ENCODE data around the gene HGS.

The HGS gene

DNA sequence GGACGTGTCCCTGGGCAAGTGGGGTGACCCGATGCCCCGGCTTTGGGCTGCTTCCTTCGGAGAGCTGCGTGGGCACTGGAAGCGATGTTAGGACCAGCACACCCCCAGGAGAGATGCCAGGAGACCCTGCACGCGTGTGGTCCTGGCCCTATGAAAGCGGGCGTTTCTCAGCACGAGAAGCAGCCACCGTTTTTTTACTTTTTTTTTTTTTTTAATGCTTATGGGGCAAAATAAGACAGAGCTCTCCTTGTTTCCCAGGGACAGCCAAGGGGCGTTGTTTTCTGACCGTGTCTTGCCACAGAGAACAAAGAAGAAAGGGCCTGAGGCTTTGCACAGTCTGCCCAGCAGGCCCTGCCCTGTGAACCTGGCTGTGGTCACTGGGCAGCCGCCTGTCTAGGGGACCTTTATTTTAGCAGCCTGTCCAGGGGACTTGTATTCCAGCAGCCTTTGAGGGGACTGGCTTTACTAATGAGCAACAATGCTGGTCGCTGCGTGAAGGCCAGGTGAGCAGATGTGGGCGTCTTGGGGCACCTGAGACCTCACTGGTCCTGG, 29.3 kb downstream of the HGS start:
- POLR2A ChIA-PET: interaction anchor here (0.5 to 7.5 kb wide), 7 partner anchors 8 to 322 kb away, joined by 3 to 76 read pairs (median 6); partner anchors contain the start of genes ARL16, HGS and MRPL12
- no peak for DNase-seq (ENCODE audit: extremely low spot score)
- CTCF ChIA-PET: interaction anchor here (0.9 to 1.6 kb wide), 3 partner anchors 11 to 38 kb away, joined by 3 to 4 read pairs (median 3); no protein-coding TSS in a partner anchor
- no peak; the same call in 1 of the 2 replicates for TF ChIP-seq ZNF384 (IDR thresholded peaks at IDR 0.05)
- no peak for TF ChIP-seq NFRKB (IDR thresholded peaks at IDR 0.05)
- TF ChIP-seq FOXK2 (IDR thresholded peaks at IDR 0.05): no peak
- TF ChIP-seq L3MBTL2 (conservative IDR thresholded peaks at IDR 0.05): no peak
- TF ChIP-seq FOXM1 (IDR thresholded peaks at IDR 0.05; ENCODE audit: borderline replicate concordance): no peak
- TF ChIP-seq FOXA1 (IDR thresholded peaks at IDR 0.05): no peak
- TF ChIP-seq ARNT (IDR thresholded peaks at IDR 0.05): no peak
- TF ChIP-seq LEF1 (IDR thresholded peaks at IDR 0.05; ENCODE audit: borderline replicate concordance): no peak
- no peak for TF ChIP-seq ELF4 (IDR thresholded peaks at IDR 0.05)
- TF ChIP-seq SP1 (IDR thresholded peaks at IDR 0.05): no peak
- TF ChIP-seq SUZ12 (IDR thresholded peaks at IDR 0.05): no peak
- no peak for TF ChIP-seq TARDBP (IDR thresholded peaks at IDR 0.05)
- TF ChIP-seq, protein P1, sequence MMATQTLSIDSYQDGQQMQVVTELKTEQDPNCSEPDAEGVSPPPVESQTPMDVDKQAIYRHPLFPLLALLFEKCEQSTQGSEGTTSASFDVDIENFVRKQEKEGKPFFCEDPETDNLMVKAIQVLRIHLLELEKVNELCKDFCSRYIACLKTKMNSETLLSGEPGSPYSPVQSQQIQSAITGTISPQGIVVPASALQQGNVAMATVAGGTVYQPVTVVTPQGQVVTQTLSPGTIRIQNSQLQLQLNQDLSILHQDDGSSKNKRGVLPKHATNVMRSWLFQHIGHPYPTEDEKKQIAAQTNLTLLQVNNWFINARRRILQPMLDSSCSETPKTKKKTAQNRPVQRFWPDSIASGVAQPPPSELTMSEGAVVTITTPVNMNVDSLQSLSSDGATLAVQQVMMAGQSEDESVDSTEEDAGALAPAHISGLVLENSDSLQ (IDR thresholded peaks at IDR 0.05): no peak
- TF ChIP-seq CTBP1 (IDR thresholded peaks at IDR 0.05; ENCODE audit: borderline replicate concordance): no peak
- no peak for TF ChIP-seq BHLHE40 (IDR thresholded peaks at IDR 0.05; ENCODE audit: borderline replicate concordance)
- no peak for TF ChIP-seq HDGF (IDR thresholded peaks at IDR 0.05; ENCODE audit: borderline replicate concordance)

DNA sequence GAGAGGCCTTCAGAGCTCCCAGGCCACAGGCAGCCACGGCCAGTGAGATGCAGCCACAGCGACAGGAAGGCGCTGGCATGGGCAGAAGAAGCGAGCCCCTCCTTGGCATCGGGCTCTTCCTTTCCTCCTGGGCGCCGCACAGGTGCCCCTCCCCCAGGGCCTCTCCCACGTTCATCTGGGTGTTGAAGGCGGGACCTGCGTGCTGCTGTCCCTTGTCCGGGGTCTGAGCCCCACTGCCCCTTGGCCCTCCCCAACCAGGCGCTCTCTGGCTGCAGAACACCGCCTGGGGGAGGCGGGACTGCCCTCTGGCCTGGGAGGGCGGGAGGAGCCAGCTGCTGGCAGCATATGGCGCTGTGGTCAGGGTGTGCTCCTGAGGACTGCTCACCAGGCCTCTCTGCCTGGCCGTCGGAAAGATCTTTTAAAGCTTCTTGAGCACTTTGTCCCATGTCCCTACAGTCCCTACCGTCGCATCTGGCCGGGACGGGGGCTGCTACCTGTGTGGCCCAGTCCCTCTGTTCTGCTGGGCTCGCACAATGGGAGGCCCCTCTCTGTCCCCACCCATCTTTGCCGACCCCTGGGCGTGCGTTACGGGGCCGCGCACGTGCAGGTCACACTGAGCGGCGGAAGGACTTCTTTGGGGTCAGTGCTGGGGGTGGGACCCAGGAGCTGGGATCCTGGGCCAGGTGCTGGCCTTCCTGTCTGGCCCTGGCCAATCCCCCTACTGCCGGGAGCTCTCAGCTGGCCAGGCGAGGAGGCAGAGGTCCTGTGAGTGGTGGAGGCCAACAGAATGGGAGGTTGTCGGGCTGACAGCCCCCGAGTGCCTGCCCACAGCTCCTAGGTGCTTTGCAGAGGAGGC, 30.0 kb downstream of the HGS start:
- no peak for DNase-seq (ENCODE audit: extremely low spot score)
- ChIA-PET POLR2A (interaction anchor here (0.5 to 7.5 kb wide), 8 partner anchors 7 to 321 kb away, joined by 3 to 76 read pairs (median 6); partner anchors contain the start of genes ARL16, HGS and MRPL12), CTCF (interaction anchor here (1.5 to 1.6 kb wide), 2 partner anchors 12 to 38 kb away, joined by 3 to 4 read pairs; no protein-coding TSS in a partner anchor)
- TF ChIP-seq ZNF384 (IDR thresholded peaks at IDR 0.05) (no peak), ELF4 (IDR thresholded peaks at IDR 0.05) (no peak), CTBP1 (IDR thresholded peaks at IDR 0.05; ENCODE audit: borderline replicate concordance) (no peak), TARDBP (IDR thresholded peaks at IDR 0.05) (no peak), FOXK2 (IDR thresholded peaks at IDR 0.05) (no peak), FOXA1 (IDR thresholded peaks at IDR 0.05) (no peak), SUZ12 (IDR thresholded peaks at IDR 0.05) (no peak), SP1 (IDR thresholded peaks at IDR 0.05) (no peak), LEF1 (IDR thresholded peaks at IDR 0.05; ENCODE audit: borderline replicate concordance) (no peak), NFRKB (IDR thresholded peaks at IDR 0.05) (no peak), L3MBTL2 (conservative IDR thresholded peaks at IDR 0.05) (no peak), FOXM1 (IDR thresholded peaks at IDR 0.05; ENCODE audit: borderline replicate concordance) (no peak)

DNA sequence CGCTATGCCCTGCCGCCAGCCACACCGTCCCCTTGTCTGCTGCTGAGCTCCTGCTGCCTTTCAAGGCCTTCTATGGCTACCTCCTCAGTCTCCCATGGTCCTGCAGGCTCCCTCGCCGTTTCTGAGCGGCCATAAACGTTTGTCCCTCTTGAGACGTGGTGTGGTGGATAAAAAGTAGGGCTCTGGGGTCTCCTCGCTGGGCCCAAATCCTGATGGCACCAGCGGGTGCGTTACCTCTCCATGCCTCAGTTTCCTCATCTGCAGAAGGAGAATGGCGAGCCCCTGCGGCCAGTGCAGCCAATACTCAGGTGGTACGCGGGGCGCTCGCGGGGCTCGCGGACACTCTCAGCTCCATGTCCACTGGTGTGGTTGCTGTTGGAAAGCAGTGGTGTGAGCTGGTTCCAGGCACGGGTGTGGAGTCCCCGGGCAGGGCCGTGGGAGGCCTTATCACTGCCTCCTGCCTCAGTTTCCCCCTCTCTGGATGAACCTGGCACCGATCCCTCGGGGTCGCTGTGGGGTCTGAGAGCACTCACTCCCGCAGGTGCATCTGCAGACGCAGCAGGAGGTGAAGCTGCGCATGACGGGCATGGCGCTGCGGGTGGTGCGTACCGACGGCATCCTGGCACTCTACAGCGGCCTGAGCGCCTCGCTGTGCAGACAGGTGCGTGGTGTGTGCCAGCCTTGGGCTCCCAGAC, 30.7 kb downstream of the HGS start:
- CTCF ChIA-PET: no interaction called here
- no peak for DNase-seq (ENCODE audit: extremely low spot score)
- TF ChIP-seq L3MBTL2 (conservative IDR thresholded peaks at IDR 0.05) (no peak), CTBP1 (IDR thresholded peaks at IDR 0.05; ENCODE audit: borderline replicate concordance) (no peak), HDGF (IDR thresholded peaks at IDR 0.05; ENCODE audit: borderline replicate concordance) (no peak), NFRKB (IDR thresholded peaks at IDR 0.05) (no peak), FOXK2 (IDR thresholded peaks at IDR 0.05) (no peak), ARNT (IDR thresholded peaks at IDR 0.05) (no peak), SUZ12 (IDR thresholded peaks at IDR 0.05) (no peak), FOXM1 (IDR thresholded peaks at IDR 0.05; ENCODE audit: borderline replicate concordance) (no peak), SP1 (IDR thresholded peaks at IDR 0.05) (no peak), LEF1 (IDR thresholded peaks at IDR 0.05; ENCODE audit: borderline replicate concordance) (no peak), TARDBP (IDR thresholded peaks at IDR 0.05) (no peak)
- TF ChIP-seq, protein P1 (IDR thresholded peaks at IDR 0.05): no peak
- POLR2A ChIA-PET: interaction anchor here (1.0 to 7.5 kb wide), 2 partner anchors 12 to 149 kb away, joined by 3 to 76 read pairs; partner anchors contain the start of gene MRPL12

DNA sequence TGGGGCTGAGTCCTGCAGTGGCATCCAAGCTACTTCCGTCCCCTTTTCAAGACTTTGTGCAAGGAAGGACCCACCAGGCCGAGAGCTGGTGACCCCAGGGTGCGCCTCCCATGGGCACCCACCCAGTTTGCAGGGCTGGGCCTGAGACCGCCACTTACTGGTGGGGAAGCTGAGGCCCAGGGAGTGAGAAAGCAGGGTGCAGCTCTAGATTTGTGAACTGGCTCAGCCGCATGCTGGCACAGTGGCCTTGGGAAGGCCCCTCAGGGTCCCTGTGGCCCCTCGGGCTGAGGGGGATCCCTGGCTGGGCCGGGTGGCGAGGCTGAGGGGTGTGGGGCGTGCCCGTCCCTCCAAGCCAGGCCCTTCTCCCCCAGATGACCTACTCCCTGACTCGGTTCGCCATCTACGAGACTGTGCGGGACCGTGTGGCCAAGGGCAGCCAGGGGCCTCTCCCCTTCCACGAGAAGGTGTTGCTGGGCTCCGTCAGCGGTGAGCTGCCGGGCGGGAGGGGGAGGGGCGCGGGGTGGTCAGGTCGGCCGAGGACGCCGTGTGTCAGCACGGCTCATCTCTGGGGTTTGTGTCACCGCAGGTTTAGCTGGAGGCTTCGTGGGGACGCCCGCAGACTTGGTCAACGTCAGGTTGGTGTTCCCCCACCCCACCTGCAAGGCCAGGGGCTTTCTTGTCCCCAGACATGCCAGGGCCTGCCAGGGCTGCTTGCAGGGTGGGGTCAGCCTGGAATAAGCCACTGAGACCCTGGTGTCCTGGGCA, 31.5 kb downstream of the HGS start:
- TF ChIP-seq SUZ12 (IDR thresholded peaks at IDR 0.05): no peak
- TF ChIP-seq TARDBP (IDR thresholded peaks at IDR 0.05): no peak
- TF ChIP-seq, protein P1 (IDR thresholded peaks at IDR 0.05): no peak
- no peak for TF ChIP-seq FOXM1 (IDR thresholded peaks at IDR 0.05; ENCODE audit: borderline replicate concordance)
- TF ChIP-seq ARNT (IDR thresholded peaks at IDR 0.05): no peak
- no peak for DNase-seq (ENCODE audit: extremely low spot score)
- ChIA-PET CTCF (no interaction called here), POLR2A (interaction anchor here (7.5 kb wide), 1 partner anchor 13 kb away, joined by 76 read pairs; the partner anchor contains the start of gene MRPL12)
